ENCODE results near the gene ZNF827.
"Not testable (repeated sequence)": the region's sequence is repeated elsewhere in the genome, so short reads cannot be mapped to it uniquely, and the experiment has no call there.

The ZNF827 gene

DNA sequence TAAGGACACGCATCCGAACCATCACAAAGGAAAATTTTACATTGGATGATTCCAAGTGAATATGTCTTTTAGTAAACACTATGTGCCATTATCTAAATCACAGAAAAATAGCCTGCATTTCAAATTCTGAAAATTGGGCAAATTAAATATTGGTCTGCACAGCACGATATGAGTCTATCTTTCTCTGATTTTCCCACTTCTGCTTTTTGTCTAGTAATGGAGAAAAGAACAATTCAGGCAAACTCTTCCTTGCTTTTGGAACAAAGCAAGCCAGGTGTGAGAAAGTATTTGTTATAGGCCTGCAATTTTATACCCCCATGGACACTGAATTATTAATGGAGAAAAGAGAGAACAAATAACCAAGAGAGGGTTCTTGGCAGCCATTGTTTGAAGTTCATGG is 97.8 kb downstream of the ZNF827 start:
- no peaks in the 10 kb centered on the region for H4K20me1 ChIP-seq
- H3K36me3 ChIP-seq = peaks cover 42% of the 10 kb centered on the region
- no peaks in the 10 kb centered on the region for H3K9me3 ChIP-seq
- H3K27ac ChIP-seq = no peak overlapping the region
- H3K4me2 ChIP-seq = no peak overlapping the region
- peaks cover 15% of the 10 kb centered on the region for H3K4me1 ChIP-seq
- H3K27me3 ChIP-seq = no peaks in the 10 kb centered on the region
- no peak overlapping the region for H3K4me3 ChIP-seq
- no peak overlapping the region for H3K9ac ChIP-seq
- no peak for TF ChIP-seq Cebpa-rat (IDR thresholded peaks at IDR 0.05)

DNA sequence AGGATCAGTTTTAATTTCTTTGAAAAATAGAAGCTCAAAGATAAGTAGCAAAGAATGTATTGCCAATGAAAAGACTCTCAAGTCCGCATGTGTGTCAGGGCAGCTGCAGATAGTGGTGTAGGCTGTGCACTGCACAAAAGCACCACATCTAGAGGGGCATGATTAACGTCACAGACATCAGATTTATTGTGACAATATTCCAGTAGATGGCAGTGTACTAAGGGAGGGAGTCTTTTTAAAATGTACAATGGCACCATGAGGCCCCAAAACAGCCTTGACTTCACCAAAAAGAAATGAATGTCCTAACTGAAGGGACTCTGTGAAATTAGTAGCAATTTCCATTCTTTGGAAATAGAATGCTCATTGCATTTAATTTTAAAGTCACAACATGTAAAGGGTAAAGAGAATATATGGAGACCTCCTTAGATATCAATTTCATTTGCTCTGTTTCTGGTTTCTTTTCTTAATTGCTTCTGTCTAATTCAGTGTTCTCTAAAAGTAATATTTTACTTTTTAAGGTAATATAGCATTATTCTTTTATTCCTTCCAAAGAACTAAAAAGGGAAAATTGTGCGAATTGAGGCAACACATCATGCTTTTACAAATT is 98.4 kb downstream of the ZNF827 start:
- no peak overlapping the region for H3K27ac ChIP-seq
- H3K36me3 ChIP-seq = peaks cover 37% of the 10 kb centered on the region
- H3K9me3 ChIP-seq = no peaks in the 10 kb centered on the region
- TF ChIP-seq Cebpa-rat (IDR thresholded peaks at IDR 0.05) = no peak
- H3K4me2 ChIP-seq = no peak overlapping the region
- H3K9ac ChIP-seq = no peak overlapping the region
- peaks cover 15% of the 10 kb centered on the region for H3K4me1 ChIP-seq
- H4K20me1 ChIP-seq = no peaks in the 10 kb centered on the region
- no peaks in the 10 kb centered on the region for H3K27me3 ChIP-seq
- no peak overlapping the region for H3K4me3 ChIP-seq

DNA sequence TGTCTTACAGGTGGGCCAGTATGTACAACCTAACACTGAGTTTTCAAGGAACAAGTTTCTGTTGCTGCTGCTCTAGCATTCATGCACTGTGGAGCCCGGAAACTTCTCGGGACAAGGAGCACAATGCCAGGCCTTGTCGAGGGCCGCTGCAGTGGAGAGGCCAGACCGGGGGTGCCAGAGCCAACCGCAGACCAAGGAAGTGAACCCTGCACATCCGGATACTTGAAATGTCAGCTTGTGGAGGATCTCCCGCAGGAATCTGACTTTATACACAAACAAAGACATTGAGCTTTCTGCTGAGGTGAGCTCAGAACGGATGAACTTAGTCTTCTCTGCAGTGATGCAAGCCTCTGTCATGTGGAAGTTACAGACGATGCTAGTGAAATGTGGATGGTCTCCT is 99.5 kb downstream of the ZNF827 start:
- H3K9ac ChIP-seq = no peak overlapping the region
- H3K27ac ChIP-seq = no peak overlapping the region
- no peak for TF ChIP-seq Cebpa-rat (IDR thresholded peaks at IDR 0.05)
- peaks cover 12% of the 10 kb centered on the region for H3K4me1 ChIP-seq
- no peaks in the 10 kb centered on the region for H4K20me1 ChIP-seq
- H3K36me3 ChIP-seq = peaks cover 26% of the 10 kb centered on the region
- no peak overlapping the region for H3K4me2 ChIP-seq
- H3K9me3 ChIP-seq = no peaks in the 10 kb centered on the region
- no peak overlapping the region for H3K4me3 ChIP-seq
- H3K27me3 ChIP-seq = no peaks in the 10 kb centered on the region

DNA sequence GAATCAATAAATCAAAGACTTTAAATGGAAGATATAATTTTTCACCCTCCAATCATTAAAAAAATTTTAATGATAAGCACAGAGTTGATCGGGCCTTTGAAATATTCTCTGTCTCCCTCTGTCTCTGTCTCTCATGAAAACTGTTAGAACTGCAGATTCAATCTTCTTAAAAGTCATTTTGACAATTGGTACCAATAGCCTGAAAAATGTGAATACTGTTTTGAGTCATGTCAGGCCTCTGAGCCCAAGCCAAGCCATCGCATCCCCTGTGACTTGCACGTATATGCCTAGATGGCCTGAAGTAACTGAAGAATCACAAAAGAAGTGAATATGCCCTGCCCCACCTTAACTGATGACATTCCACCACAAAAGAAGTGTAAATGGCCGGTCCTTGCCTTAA is 106.2 kb downstream of the ZNF827 start:
- peaks cover 31% of the 10 kb centered on the region for H3K36me3 ChIP-seq
- not testable (repeated sequence) for H3K4me2 ChIP-seq, H4K20me1 ChIP-seq, H3K4me1 ChIP-seq, H3K4me3 ChIP-seq, H3K27ac ChIP-seq, H3K9me3 ChIP-seq, H3K9ac ChIP-seq, H3K27me3 ChIP-seq

DNA sequence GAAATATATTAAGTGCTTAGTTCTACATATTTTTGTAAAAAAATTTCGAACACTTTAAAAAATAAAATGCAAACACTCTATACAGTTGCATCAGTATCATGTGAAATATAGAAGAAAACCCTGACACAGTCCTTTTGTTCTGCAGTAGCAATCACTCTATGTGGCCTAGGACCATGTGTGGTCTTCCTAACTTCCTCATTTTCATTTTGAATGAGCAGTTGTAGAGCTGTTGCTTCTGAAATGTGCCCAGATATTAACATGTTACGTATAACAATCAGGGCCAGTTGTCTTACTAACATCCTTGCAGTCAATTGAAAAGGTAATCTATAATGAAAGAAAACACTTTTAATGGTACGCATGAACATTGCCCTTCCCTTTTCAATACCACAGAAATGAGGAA is 107.9 kb downstream of the ZNF827 start:
- H3K4me1 ChIP-seq = peaks cover 6% of the 10 kb centered on the region; the same call in 1 of the 2 replicates
- no peak overlapping the region for H3K4me2 ChIP-seq
- H4K20me1 ChIP-seq = no peaks in the 10 kb centered on the region
- H3K9ac ChIP-seq = no peak overlapping the region
- H3K36me3 ChIP-seq = peaks cover 46% of the 10 kb centered on the region
- no peak overlapping the region for H3K27ac ChIP-seq
- H3K27me3 ChIP-seq = no peaks in the 10 kb centered on the region
- H3K9me3 ChIP-seq = no peaks in the 10 kb centered on the region
- no peak for TF ChIP-seq Cebpa-rat (IDR thresholded peaks at IDR 0.05)
- no peak overlapping the region for H3K4me3 ChIP-seq

- H4K20me1 ChIP-seq = no peaks in the 10 kb centered on the region
- peaks cover 55% of the 10 kb centered on the region for H3K36me3 ChIP-seq
- H3K27me3 ChIP-seq = no peaks in the 10 kb centered on the region
- no peak for TF ChIP-seq Cebpa-rat (IDR thresholded peaks at IDR 0.05)
- no peak overlapping the region for H3K4me2 ChIP-seq
- peaks cover 9% of the 10 kb centered on the region; the same call in 1 of the 2 replicates for H3K4me1 ChIP-seq
- no peaks in the 10 kb centered on the region for H3K9me3 ChIP-seq
- no peak overlapping the region for H3K4me3 ChIP-seq
- no peak overlapping the region for H3K9ac ChIP-seq
- no peak overlapping the region for H3K27ac ChIP-seq
Measured at GRCh38 chr4:145829629-145830395, 108.8 kb downstream of the ZNF827 start.

- H3K27me3 ChIP-seq = no peaks in the 10 kb centered on the region
- H3K4me1 ChIP-seq = peaks cover 18% of the 10 kb centered on the region
- no peak overlapping the region for H3K4me2 ChIP-seq
- H3K36me3 ChIP-seq = peaks cover 62% of the 10 kb centered on the region
- H3K9me3 ChIP-seq = no peaks in the 10 kb centered on the region
- H4K20me1 ChIP-seq = no peaks in the 10 kb centered on the region
- no peak overlapping the region for H3K27ac ChIP-seq
- H3K9ac ChIP-seq = no peak overlapping the region
- no peak overlapping the region for H3K4me3 ChIP-seq
- TF ChIP-seq Cebpa-rat (IDR thresholded peaks at IDR 0.05) = no peak
Measured at GRCh38 chr4:145828802-145829485, 109.7 kb downstream of the ZNF827 start.

DNA sequence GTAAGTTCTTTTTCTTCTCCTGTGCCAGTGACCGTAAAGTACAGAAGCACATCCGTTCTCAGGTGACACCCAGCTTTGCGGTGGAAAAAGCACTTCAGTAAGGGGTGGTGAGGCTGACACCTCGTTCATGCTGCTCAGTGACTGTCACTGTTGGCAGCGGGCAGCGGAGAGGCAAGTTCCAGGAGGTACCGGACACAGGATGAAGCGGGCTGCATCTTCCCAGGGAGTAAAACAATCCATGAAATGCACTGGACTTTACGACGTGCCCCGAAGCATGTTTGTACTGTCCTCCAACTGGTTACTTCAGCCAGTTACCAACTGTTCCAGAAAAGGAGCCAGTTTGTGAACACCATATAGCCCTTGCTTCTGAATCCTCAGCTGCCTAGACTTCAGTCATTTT is 110.7 kb downstream of the ZNF827 start:
- no peak overlapping the region for H3K4me2 ChIP-seq
- no peaks in the 10 kb centered on the region for H3K9me3 ChIP-seq
- no peaks in the 10 kb centered on the region for H3K27me3 ChIP-seq
- no peak overlapping the region for H3K4me3 ChIP-seq
- no peak for TF ChIP-seq Cebpa-rat (IDR thresholded peaks at IDR 0.05)
- H3K36me3 ChIP-seq = peaks cover 62% of the 10 kb centered on the region
- H3K4me1 ChIP-seq = peaks cover 22% of the 10 kb centered on the region
- no peak overlapping the region for H3K27ac ChIP-seq
- H4K20me1 ChIP-seq = no peaks in the 10 kb centered on the region
- H3K9ac ChIP-seq = no peak overlapping the region

DNA sequence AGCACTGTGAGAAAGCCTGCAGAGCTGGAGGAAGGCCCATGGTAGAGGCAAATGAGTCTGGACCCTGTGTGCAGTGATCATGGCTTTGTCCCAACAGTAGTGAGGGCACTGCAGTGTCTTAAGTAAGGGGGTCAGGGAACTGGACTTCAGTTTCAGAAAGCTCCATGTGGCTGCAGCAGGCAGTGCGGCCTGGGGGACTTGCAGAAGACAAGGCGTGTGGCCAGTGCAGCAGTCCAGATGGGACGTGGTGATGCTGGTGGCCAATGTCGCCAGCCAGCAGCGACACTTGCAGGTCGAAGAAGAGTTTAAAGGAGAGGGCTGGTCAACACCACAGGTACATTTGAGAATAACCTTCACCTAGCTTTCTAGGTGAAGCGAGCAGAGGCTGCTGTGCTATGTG is 113.4 kb downstream of the ZNF827 start:
- Histone ChIP-seq H3K36me3 (peaks cover 69% of the 10 kb centered on the region), H4K20me1 (no peaks in the 10 kb centered on the region), H3K27ac (no peak overlapping the region), H3K9me3 (no peaks in the 10 kb centered on the region), H3K4me2 (no peak overlapping the region), H3K9ac (no peak overlapping the region), H3K4me3 (no peak overlapping the region), H3K4me1 (peaks cover 16% of the 10 kb centered on the region), H3K27me3 (no peaks in the 10 kb centered on the region)
- TF ChIP-seq Cebpa-rat (IDR thresholded peaks at IDR 0.05) = no peak

DNA sequence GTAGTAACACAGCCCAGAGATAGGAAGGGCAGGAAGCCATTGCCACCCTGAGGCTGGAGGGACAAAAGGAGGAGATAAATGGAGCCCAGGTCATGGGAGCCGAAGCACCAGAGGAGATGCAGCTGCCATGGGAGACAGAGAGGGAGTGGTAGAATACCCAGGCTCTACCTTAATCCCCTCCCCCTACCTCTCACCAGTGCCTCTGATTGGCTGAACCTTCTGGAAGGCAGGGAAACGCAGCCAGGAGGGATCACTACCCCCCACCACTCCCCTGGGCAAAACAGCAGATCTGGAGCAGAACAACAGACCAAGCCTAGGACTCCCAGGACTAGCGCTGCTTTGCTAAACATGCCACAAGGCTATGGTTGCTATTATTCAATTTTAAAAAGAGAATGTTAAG is 114.2 kb downstream of the ZNF827 start:
- Histone ChIP-seq H3K9ac (no peak overlapping the region), H3K4me1 (peaks cover 16% of the 10 kb centered on the region), H3K27ac (0 out of 2 replicates have a peak overlapping the region, but pooled peaks have one; percentile 2), H3K36me3 (peaks cover 77% of the 10 kb centered on the region), H3K4me3 (no peak overlapping the region), H3K9me3 (no peaks in the 10 kb centered on the region), H3K27me3 (no peaks in the 10 kb centered on the region), H3K4me2 (no peak overlapping the region; the same call in 1 of the 2 replicates), H4K20me1 (no peaks in the 10 kb centered on the region)
- TF ChIP-seq Cebpa-rat (IDR thresholded peaks at IDR 0.05) = no peak
